Left forelimb (tissue), 1 donor: ENCODE results near the gene ARRB2.
"Not testable (repeated sequence)": the region's sequence is repeated elsewhere in the genome, so short reads cannot be mapped to it uniquely, and the experiment has no call there.

Experiments used
- DNase-seq: peaks from one replicate; pipeline ENCODE4 v3.0.0-alpha.2; 2018; ENCODE audit warnings: low spot score

The ARRB2 gene

GRCh38 chr17:4703330-4703691 is 7.1 kb upstream of the ARRB2 start:
- DNase-seq = no peak

DNA sequence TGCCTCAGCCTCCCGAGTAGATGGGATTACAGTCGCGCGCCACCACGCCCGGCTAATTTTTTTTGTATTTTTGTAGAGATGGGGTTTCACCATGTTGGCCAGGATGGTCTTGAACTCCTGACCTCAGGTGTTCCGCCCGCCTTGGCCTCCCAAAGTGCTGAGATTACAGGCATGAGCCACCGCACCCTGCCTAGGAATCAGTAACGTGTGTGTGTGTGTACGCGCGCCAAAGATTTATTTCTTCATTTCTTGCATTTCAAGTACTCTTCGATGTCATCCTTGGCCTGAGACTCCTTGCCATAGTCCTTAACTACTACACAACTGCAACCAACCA is 5.9 kb upstream of the ARRB2 start:
- DNase-seq = not testable (repeated sequence)

- DNase-seq = no peak
Measured at GRCh38 chr17:4704991-4705390, 5.4 kb upstream of the ARRB2 start.

DNA sequence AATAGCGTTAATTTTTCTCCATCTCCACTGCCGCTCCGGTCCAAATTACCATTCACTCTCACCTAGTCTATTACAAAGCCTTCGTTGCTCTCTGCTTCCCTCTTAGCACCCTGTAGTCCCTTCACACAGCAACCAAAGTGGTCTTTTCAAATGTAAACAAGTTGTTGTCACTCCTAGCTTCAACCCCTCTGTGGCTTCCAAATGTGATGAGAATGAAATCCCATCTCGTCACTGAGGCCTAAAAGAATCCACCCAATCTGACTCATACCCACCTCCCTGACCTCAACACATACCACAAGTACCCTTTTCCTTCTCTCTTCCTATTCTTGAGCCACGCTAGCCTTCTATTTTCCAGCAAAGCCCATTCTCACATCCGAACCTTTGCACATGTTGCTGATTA is 4.3 kb upstream of the ARRB2 start:
- DNase-seq = no peak

- no peak for DNase-seq
Measured at GRCh38 chr17:4708436-4708835, 2.0 kb upstream of the ARRB2 start.

GRCh38 chr17:4710693-4711634 is 532 bp downstream of the ARRB2 start:
- DNase-seq = no peak

DNA sequence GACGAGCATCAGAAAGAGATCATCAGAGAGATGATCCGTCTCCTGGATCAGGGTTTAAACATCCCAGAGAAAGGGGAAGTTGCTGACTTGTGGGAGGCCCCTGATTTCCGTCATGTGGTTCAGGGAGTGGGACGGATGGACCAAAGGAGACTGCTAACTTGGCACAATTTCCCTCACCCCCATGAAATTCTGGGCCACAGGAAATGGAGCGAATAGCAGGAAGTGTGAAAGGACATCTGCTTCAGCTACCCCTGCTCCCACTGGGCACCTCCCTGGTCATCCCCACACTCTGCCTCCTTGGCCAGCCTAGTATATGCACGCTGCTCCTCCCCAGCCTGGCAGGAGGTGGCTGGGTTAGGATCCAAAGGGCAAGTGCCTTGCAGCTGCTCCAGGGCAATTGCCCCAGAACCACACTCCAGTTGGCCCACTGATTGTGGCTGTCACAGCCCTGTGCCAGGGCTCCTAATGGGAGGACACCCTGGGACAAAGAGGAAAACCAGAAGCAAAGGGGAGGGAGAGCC is 1.3 kb downstream of the ARRB2 start:
- no peak for DNase-seq

- DNase-seq = no peak
Measured at GRCh38 chr17:4712526-4712925, 2.1 kb downstream of the ARRB2 start.

DNA sequence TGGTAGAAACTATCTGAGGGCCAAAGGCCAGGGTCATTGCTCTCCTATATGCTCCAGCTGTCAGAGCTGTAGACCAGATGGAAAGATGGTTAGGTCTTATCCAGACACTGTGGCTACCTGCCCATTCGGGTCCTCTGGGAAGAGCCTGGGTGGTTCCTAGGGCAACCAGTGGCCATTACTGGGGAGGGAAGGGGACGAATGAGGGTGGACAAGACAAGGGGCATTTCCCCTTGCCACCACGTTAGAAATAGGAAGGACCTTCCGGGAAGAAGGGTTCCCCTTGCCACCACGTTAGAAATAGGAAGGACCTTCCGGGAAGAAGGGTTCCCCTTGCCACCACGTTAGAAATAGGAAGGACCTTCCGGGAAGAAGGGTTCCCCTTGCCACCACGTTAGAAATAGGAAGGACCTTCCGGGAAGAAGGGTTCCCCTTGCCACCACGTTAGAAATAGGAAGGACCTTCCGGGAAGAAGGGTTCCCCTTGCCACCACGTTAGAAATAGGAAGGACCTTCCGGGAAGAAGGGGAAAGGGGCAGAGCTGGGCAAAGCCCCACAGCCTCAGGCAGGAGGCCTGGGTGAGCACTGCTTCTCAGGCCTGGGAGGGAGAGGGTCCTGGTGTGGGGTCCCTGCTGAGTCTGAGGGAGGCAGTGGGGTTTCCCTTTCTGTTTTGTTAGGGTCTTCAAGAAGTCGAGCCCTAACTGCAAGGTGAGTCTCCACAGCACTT is 4.1 kb downstream of the ARRB2 start:
- DNase-seq = not testable (repeated sequence)

DNA sequence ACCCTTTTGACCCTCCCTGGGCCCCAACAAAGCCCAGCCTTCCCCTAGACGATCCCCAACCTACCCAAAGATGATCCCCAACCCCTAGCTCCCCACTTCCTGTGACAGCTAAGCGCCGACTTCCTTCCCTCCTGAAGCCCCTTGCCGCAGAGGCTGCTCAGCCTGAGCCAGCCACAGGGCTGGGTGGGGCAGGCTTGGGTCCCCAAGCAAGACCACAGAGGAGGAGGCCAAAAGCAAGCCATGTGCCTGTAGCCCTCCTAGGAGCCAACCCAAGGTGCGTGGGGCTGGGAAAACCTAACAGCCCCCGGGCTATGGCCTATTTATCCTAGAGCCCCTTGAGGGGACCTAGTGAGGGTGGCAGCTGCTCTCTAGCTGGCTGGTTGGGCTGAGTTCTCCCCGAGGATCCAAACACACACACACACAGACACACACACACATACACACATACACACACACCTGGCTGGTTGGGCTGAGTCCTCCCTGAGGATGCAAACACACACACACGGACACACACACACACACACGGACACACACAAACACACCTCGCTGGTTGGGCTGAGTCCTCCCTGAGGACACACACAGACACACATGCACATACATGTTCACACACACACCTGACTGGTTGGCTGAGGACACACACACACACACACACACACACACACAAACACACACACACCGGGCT is 4.8 kb downstream of the ARRB2 start:
- DNase-seq = no peak

DNA sequence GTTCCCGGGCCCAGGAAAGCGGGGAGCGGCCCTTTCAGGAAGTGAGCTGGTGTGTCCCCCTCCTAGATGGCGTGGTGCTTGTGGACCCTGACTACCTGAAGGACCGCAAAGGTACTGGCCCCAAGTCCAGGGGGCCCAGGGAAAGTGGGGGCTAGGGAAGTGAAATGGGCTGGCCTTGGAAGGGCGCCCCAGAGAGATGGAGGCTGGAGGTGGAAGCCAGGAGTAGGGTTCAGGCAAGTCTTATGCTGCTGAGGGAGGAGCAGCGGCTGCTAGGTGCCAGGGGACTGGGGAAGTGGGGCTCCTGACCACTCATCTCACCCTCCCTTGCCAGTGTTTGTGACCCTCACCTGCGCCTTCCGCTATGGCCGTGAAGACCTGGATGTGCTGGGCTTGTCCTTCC is 5.6 kb downstream of the ARRB2 start:
- no peak for DNase-seq

GRCh38 chr17:4717791-4718190 is 7.4 kb downstream of the ARRB2 start:
- no peak for DNase-seq

- DNase-seq = no peak
Measured at GRCh38 chr17:4718276-4718675, 7.8 kb downstream of the ARRB2 start.

- DNase-seq = no peak
Measured at GRCh38 chr17:4719146-4719545, 8.7 kb downstream of the ARRB2 start.

GRCh38 chr17:4719684-4720221 is 9.3 kb downstream of the ARRB2 start:
- DNase-seq = no peak

- no peak for DNase-seq
Measured at GRCh38 chr17:4720787-4721186, 10.4 kb downstream of the ARRB2 start.

GRCh38 chr17:4721203-4722135 is 11.0 kb downstream of the ARRB2 start:
- no peak for DNase-seq

- DNase-seq = no peak
Measured at GRCh38 chr17:4722678-4723240, 12.3 kb downstream of the ARRB2 start.

DNA sequence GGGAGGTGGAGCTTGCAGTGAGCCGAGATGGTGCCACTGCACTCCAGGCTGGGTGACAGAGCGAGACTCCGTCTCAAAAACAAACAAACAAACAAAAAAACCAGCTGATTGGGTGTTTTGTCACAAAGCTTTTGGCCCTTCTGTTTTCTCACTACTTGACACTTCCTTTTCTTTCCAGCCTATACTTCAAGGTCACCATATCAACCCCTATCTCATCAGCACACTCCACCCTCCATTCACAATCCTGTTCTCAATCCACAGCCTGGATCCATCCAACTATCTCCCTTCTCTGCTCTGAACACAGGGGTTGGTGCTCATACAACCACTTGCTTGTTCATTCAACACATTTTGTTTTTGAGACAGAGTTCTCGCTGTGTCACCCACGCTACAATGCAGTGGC is 14.2 kb downstream of the ARRB2 start:
- no peak for DNase-seq

DNA sequence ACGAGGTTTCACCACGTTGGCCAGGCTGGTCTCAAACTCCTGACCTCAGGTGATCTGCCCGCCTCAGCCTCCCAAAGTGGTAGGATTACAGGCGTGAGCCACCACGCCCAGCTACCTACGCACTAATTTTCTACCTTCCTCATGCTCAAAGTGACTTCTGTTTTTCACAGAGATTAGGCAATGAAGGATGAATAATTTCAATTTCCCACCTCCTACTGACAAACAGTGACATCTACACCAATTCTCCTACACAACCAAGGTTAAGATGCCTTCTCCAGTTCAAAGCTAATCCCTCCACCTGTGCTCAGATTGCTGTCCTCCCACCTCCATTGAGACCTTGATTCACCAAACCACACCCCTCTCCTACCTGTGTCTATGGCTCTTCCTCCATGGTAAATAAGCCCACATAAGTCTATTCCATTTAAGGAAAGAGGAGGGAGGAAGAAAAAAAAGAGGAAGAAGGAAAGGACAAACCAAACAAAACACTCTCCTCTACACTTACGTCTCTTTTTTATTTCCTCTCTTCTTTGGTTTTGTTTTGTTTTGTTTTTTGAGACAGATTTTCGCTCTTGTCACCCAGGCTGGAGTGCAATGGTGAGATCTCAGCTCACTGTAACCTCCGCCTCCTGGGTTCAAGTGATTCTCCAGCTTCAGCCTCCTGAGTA is 15.3 kb downstream of the ARRB2 start:
- no peak for DNase-seq
